Spleen (tissue), 7 donors: ENCODE data around the gene TARBP1.

Source experiments
- POLR2A ChIP-seq, 3 donors: fragments of 450-650 bp; IDR thresholded peaks; one replicate each; pipeline ENCODE4 v1.5.1; 2017; ENCODE audit warnings: antibody characterized with exemption in 3 of 3, mild to moderate bottlenecking in 1 of 3
- POLR2AphosphoS5 ChIP-seq, 3 donors: sonication (generic); formaldehyde crosslinking; IDR thresholded peaks; one replicate each; pipeline ENCODE4 v1.5.1; 2017; ENCODE audit warnings: antibody characterized with exemption in 3 of 3
- TF ChIP-seq, protein P1 (sequence below), 11 experiments: fragments of 200-600 bp in 7 of 11; fragments of 450-650 bp in 4 of 11; sonication (generic) in 4 of 11; IDR thresholded peaks in 8 of 11; conservative IDR thresholded peaks in 3 of 11; 1 replicate in 7 of 11; 2 replicates in 4 of 11; pipeline versions ENCODE4 v1.4.0 to v1.8.0; 2016 to 2021; ENCODE audit warnings: antibody characterized with exemption in 11 of 11, inconsistent platforms in 4 of 11, mild to moderate bottlenecking in 1 of 11
- donor health status: DM: no; HTN: no; CAD: no; lungs with moderate emphysema.
- donor health status: DM: no; HTN: no; CAD: no.
- donor health status: DM: no; HTN: no; CAD: no.

DNA sequence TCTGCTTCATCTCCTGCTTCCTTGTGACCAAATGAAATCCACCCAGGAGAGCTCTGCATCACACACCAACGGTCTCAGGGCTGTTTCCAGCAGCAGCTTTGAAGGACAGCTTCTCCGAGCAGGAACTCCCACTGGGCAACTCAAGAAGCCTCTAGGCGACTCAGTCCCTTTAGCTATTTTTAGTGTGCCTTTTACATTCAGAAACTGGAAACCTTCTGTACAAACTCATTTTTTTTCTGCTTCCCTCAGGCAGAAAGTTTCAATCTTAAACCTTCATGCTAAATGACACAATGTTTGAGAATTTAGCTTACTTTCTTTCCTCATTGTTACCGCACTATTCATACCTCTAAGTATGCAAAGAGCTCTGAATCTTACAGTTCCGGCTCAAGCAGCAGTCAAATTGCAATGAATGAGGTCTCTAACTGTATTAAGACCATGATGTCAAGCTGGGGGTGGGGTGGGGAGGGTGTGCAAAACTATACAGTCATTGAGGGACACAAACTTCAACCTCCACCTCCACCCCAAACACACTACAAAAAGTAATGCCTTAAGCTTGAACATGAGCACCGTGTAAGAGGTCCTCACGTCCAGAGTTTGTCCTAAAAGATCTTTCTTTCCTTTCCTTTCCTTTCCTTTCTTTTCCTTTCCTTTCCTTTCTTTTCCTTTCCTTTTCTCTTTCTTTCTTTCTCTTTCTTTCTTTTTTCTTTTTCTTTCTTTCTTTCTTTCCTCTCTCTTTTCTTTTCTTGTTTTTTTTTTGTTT, 16.4 kb upstream of the TARBP1 start:
- TF ChIP-seq, protein P1, sequence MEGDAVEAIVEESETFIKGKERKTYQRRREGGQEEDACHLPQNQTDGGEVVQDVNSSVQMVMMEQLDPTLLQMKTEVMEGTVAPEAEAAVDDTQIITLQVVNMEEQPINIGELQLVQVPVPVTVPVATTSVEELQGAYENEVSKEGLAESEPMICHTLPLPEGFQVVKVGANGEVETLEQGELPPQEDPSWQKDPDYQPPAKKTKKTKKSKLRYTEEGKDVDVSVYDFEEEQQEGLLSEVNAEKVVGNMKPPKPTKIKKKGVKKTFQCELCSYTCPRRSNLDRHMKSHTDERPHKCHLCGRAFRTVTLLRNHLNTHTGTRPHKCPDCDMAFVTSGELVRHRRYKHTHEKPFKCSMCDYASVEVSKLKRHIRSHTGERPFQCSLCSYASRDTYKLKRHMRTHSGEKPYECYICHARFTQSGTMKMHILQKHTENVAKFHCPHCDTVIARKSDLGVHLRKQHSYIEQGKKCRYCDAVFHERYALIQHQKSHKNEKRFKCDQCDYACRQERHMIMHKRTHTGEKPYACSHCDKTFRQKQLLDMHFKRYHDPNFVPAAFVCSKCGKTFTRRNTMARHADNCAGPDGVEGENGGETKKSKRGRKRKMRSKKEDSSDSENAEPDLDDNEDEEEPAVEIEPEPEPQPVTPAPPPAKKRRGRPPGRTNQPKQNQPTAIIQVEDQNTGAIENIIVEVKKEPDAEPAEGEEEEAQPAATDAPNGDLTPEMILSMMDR (IDR thresholded peaks at IDR 0.05 in 8 of 11, conservative IDR thresholded peaks at IDR 0.05 in 3 of 11) = no peak
- TF ChIP-seq POLR2A (IDR thresholded peaks at IDR 0.05) (no peak), POLR2AphosphoS5 (IDR thresholded peaks at IDR 0.05) (no peak)
